Smooth muscle cell (in vitro differentiated cells): ENCODE data around the gene PDCD11. TPM values are rescaled to one million over a fixed set of nuclear protein-coding genes. Genes with fewer than 3 reads are reported as not detected.

ENCODE experiments used
- DNase-seq: peaks from one replicate; lab custom pipeline; 2025; ENCODE audit not compliant: unreplicated experiment; lab: John Stamatoyannopoulos, UW
- H2AFZ ChIP-seq: fragments of 200-600 bp; sonication (generic); 2 replicates; pipeline ENCODE4 v1.6.0; 2016; ENCODE audit warnings: antibody characterized with exemption, low read depth, mild to moderate bottlenecking
- H3F3A ChIP-seq: fragments of 200-600 bp; sonication (generic); 2 replicates; pipeline ENCODE4 v1.6.0; 2017; ENCODE audit warnings: antibody characterized with exemption, low read depth
- H3K27ac ChIP-seq: fragments of 200-600 bp; sonication (generic); 2 replicates; pipeline ENCODE4 v1.5.1; 2016; ENCODE audit warnings: low read depth, mild to moderate bottlenecking
- H3K27me3 ChIP-seq: fragments of 200-600 bp; sonication (generic); 2 replicates; pipeline ENCODE4 v1.6.1; 2016; ENCODE audit warnings: low read depth, mild to moderate bottlenecking
- H3K36me3 ChIP-seq: fragments of 200-600 bp; sonication (generic); 2 replicates; pipeline ENCODE4 v1.5.1; 2016; ENCODE audit warnings: low read depth
- H3K4me1 ChIP-seq: fragments of 200-600 bp; sonication (generic); 2 replicates; pipeline ENCODE4 v1.5.1; 2016; ENCODE audit warnings: low read depth
- H3K4me2 ChIP-seq: fragments of 200-600 bp; sonication (generic); 2 replicates; pipeline ENCODE4 v1.6.0; 2016; ENCODE audit warnings: mild to moderate bottlenecking
- H3K4me3 ChIP-seq: fragments of 200-600 bp; sonication (generic); 2 replicates; pipeline ENCODE4 v1.5.1; 2016; ENCODE audit warnings: mild to moderate bottlenecking
- H3K79me2 ChIP-seq: fragments of 200-600 bp; sonication (generic); 2 replicates; pipeline ENCODE4 v1.6.0; 2016; ENCODE audit warnings: low read depth, mild to moderate bottlenecking
- H3K9ac ChIP-seq: fragments of 200-600 bp; sonication (generic); 2 replicates; pipeline ENCODE4 v1.6.0; 2016; ENCODE audit warnings: low read depth
- H3K9me3 ChIP-seq: fragments of 200-600 bp; sonication (generic); replicated peaks from 2 replicates; pipeline ENCODE4 v1.5.1; 2016; ENCODE audit warnings: low read depth
- H4K20me1 ChIP-seq: fragments of 200-600 bp; sonication (generic); 2 replicates; pipeline ENCODE4 v1.6.0; 2016; ENCODE audit warnings: low read depth
- CTCF ChIP-seq: fragments of 200-600 bp; sonication (generic); IDR thresholded peaks from 2 replicates; pipeline ENCODE4 v1.5.1; 2017; ENCODE audit warnings: borderline replicate concordance, mild to moderate bottlenecking, antibody characterized with exemption; ENCODE audit not compliant: insufficient read depth, poor library complexity, severe bottlenecking
- WGBS: methylation state at CpG from one replicate; pipeline ENCODE4 v1.1.7; 2016; ENCODE audit warnings: low lambda C conversion rate; 5-methylcytosine and 5-hydroxymethylcytosine counted together
- polyA plus RNA-seq: library from polyadenylated mRNA; unstranded; fragments of >200 nt; fragmentation: Nextera tagmentation; extraction: Ambion mirVana; gene quantifications from 2 replicates; pipeline ENCODE4 v1.2.1, GENCODE V29; 2016
- total RNA-seq: library from RNA; depleted of rRNA; stranded (reverse); fragments of >200 nt; gene quantifications from 2 replicates; pipeline ENCODE4 v1.2.3, GENCODE V29; 2014

Gene PDCD11
- total and polyA plus RNA-seq, 2 experiments from 2014 or later: 12.2 to 15.6 TPM

- no peak overlapping the region for H3K4me3 ChIP-seq
- H3K27me3 ChIP-seq: no peaks in the 10 kb centered on the region
- H3K27ac ChIP-seq: no peak overlapping the region
- H3K9ac ChIP-seq: no peak overlapping the region
- H3K36me3 ChIP-seq: no peaks in the 10 kb centered on the region
- H3K4me2 ChIP-seq: no peak overlapping the region
- DNase-seq: no peak
- H3F3A ChIP-seq: no peaks in the 10 kb centered on the region
- TF ChIP-seq CTCF: no peak
- no peak overlapping the region for H2AFZ ChIP-seq
- WGBS: 95% methylated on average over 5 of the region's 5 CpGs
- H3K9me3 ChIP-seq: no peaks in the 10 kb centered on the region
- H3K4me1 ChIP-seq: no peaks in the 10 kb centered on the region
- H4K20me1 ChIP-seq: no peaks in the 10 kb centered on the region
- peaks cover 16% of the 10 kb centered on the region for H3K79me2 ChIP-seq
Observed at GRCh38 chr10:103374263-103374662, 22.2 kb upstream of the PDCD11 start.

GRCh38 chr10:103382769-103383168 lies 13.7 kb upstream of the PDCD11 start:
- whole genome bisulfite sequencing: 97% methylated on average over 5 of the region's 5 CpGs
- no peak overlapping the region for H3K27ac ChIP-seq
- no peak overlapping the region for H3K4me2 ChIP-seq

GRCh38 chr10:103394180-103394579 lies 2.2 kb upstream of the PDCD11 start:
- H3K4me3 ChIP-seq: no peak overlapping the region
- DNase-seq: no peak
- H4K20me1 ChIP-seq: peaks cover 19% of the 10 kb centered on the region
- no peak overlapping the region for H3K27ac ChIP-seq
- H3K27me3 ChIP-seq: no peaks in the 10 kb centered on the region
- no peak overlapping the region for H3K9ac ChIP-seq
- peak overlapping the region; percentile 8 for H3K4me2 ChIP-seq
- peaks cover 75% of the 10 kb centered on the region for H3K79me2 ChIP-seq
- TF ChIP-seq CTCF: no peak
- WGBS: 98% methylated on average over 14 of the region's 14 CpGs
- H3K4me1 ChIP-seq: peaks cover 14% of the 10 kb centered on the region
- H3K36me3 ChIP-seq: peaks cover 13% of the 10 kb centered on the region
- no peaks in the 10 kb centered on the region for H3K9me3 ChIP-seq
- H2AFZ ChIP-seq: no peak overlapping the region
- peaks cover 3% of the 10 kb centered on the region for H3F3A ChIP-seq

More at GRCh38 chr10:103382769-103383168, 13.7 kb upstream of the PDCD11 start:
- Histone ChIP-seq H3K4me3 (no peak overlapping the region), H2AFZ (no peak overlapping the region), H4K20me1 (no peaks in the 10 kb centered on the region), H3K9ac (no peak overlapping the region), H3K79me2 (no peaks in the 10 kb centered on the region), H3F3A (no peaks in the 10 kb centered on the region), H3K27me3 (no peaks in the 10 kb centered on the region), H3K4me1 (no peaks in the 10 kb centered on the region), H3K36me3 (peaks cover 6% of the 10 kb centered on the region), H3K9me3 (no peaks in the 10 kb centered on the region)
- DNase-seq: no peak
- no peak for TF ChIP-seq CTCF

GRCh38 chr10:103395754-103396066 lies 716 bp upstream of the PDCD11 start:
- Histone ChIP-seq H3K36me3 (peaks cover 17% of the 10 kb centered on the region), H3K27me3 (no peaks in the 10 kb centered on the region), H3K79me2 (peaks cover 81% of the 10 kb centered on the region), H3K9me3 (no peaks in the 10 kb centered on the region), H3K27ac (peak overlapping the region; percentile 82), H3K9ac (peak overlapping the region; percentile 90), H3K4me3 (peak overlapping the region; percentile 82), H4K20me1 (peaks cover 19% of the 10 kb centered on the region), H3F3A (peaks cover 3% of the 10 kb centered on the region), H2AFZ (peak overlapping the region; percentile 83), H3K4me2 (peak overlapping the region; percentile 90), H3K4me1 (peaks cover 14% of the 10 kb centered on the region)
- WGBS: 7% methylated on average over 11 of the region's 11 CpGs
- TF ChIP-seq CTCF: no peak
- DNase-seq: no peak
